Memory B cell (primary cell): ENCODE data around the gene ENO1.

ENCODE experiments used
- ATAC-seq: fragments of 150-1000 bp; cut with Tn5 transposase; 2 replicates; pipeline ENCODE4 v1.10.0; 2021; ENCODE audit warnings: low read depth, mild to moderate bottlenecking, moderate library complexity
- DNase-seq, 2 donors: peaks; one replicate each; pipeline ENCODE4 v3.0.0; 2022; ENCODE audit warnings: low spot score in 2 of 2
- H3K27ac Mint-ChIP-seq: one replicate; pipeline ENCODE4 v1.8.0; 2022; ENCODE audit warnings: mild to moderate bottlenecking, moderate library complexity, mixed read lengths
- H3K27me3 Mint-ChIP-seq: one replicate; pipeline ENCODE4 v1.8.0; 2022; ENCODE audit warnings: mixed read lengths
- H3K36me3 Mint-ChIP-seq: one replicate; pipeline ENCODE4 v1.8.0; 2022; ENCODE audit warnings: mild to moderate bottlenecking, mixed read lengths
- H3K4me1 Mint-ChIP-seq: one replicate; pipeline ENCODE4 v1.8.0; 2022; ENCODE audit warnings: mixed read lengths
- H3K4me3 Mint-ChIP-seq: one replicate; pipeline ENCODE4 v1.8.0; 2022; ENCODE audit warnings: mild to moderate bottlenecking, moderate library complexity, mixed read lengths
- H3K9me3 Mint-ChIP-seq: one replicate; pipeline ENCODE4 v1.8.0; 2022; ENCODE audit warnings: mixed read lengths

Gene ENO1

GRCh38 chr1:8812081-8812480 lies 66.4 kb downstream of the ENO1 start:
- DNase-seq, result no peak
- peaks cover 2% of the 10 kb centered on the region for H3K36me3 Mint-ChIP-seq
- H3K4me1 Mint-ChIP-seq, result peaks cover 36% of the 10 kb centered on the region
- H3K27ac Mint-ChIP-seq, result no peak overlapping the region
- H3K4me3 Mint-ChIP-seq, result no peak overlapping the region
- no peak for ATAC-seq
- H3K9me3 Mint-ChIP-seq, result no peaks in the 10 kb centered on the region
- no peaks in the 10 kb centered on the region for H3K27me3 Mint-ChIP-seq
